HG03342 (cell line): ENCODE results near the gene KIF1B.

ENCODE experiments used
- ATAC-seq: cut with Tn5 transposase; IDR thresholded peaks from one replicate; pipeline ENCODE4 v1.9.1; 2021; ENCODE audit warnings: mild to moderate bottlenecking, moderate library complexity; ENCODE audit not compliant: unreplicated experiment

The KIF1B gene

DNA sequence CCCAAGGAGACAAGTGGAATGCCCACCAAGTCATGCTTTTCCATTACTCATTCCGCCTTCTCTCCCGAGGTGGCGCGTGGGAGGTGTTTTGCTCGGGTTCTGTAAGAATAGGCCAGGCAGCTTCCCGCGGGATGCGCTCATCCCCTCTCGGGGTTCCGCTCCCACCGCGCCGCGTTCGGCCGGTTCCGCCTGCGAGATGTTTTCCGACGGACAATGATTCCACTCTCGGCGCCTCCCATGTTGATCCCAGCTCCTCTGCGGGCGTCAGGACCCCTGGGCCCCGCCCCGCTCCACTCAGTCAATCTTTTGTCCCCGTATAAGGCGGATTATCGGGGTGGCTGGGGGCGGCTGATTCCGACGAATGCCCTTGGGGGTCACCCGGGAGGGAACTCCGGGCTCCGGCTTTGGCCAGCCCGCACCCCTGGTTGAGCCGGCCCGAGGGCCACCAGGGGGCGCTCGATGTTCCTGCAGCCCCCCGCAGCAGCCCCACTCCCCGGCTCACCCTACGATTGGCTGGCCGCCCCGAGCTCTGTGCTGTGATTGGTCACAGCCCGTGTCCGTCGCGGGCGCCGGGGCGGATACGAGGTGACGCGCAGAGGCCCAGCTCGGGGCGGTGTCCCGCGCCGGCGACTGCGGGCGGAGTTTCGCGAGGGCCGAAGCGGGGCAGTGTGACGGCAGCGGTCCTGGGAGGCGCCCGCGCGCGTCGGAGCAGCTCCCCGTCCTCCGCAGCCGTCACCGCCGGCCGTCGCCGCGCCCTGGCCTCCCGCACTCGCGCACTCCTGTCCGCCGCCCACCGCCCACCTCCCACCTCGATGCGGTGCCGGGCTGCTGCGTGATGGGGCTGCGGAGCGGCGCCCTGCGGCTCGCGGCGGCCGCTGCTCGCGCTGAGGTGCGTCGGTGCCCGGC lies at the start of gene KIF1B:
TSS of gene KIF1B (plus strand) at position 666 of the 906 bp plus-strand sequence. CDS start 21,759 bp downstream, outside the sequence.
- peak; percentile 96 for ATAC-seq

DNA sequence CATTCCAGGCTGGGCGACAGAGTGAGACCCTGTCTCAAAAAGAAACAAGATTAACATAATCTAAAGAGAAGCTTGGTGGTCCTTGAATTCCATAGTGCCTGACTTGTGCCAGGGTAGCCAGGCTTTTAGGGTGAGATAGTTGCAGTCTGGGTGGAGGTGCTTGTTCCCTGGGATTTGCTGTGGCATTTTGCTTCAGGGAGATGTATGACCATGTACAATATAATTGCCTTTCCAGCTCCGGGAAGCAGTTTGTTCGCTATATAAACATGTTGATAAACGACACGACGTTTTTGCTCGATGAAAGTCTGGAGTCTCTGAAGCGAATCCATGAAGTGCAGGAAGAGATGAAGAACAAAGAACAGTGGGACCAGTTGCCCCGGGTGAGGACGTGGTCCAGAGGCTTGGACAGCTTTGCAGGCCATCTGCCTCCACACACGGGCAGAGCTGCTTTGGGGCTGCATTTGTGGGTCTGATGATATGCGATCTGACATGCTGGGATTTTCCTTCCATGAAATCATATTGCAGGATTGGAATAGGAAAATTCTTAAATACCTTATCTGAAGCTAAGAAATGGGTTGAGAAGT lies 49.4 kb upstream of the KIF1B start:
- no peak for ATAC-seq

DNA sequence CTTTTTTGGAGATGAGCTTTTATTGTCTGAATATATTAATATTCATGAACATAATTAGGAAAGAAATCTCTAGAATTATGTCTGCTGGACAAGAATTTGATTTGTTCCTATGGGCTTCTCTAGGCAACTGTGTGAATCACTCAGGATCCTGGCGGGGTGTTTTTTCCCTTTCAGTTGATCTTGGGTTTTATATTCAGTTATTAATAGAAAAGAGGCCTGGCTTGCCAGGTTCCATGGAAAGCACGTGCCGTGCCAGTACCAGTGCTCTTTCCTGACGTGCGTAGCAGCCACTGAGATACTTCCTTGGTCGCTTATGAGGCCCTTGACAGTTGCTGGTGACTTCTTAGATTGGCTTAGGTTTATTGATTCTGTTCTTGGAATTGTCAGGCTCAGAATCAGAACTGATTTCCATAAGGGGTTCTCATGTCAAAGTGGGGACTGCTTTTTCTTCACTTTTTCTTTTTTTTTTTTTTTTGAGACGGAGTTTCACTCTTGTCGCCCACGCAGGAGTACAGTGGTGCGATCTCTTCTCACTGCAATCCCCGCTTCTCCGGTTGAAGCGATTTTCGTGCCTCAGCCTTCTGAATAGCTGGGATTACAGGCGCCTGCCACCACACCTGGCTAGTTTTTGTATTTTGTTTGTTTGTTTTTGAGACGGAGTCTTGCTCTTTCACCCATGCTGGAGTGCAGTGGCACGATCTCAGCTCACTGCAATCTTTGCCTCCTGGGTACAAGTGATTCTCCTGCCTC lies 48.7 kb upstream of the KIF1B start:
- no peak for ATAC-seq

GRCh38 chr1:10168912-10169514 lies 41.4 kb upstream of the KIF1B start:
- no peak for ATAC-seq

- no peak for ATAC-seq
These were observed 40.2 kb upstream of the KIF1B start for GRCh38 chr1:10170239-10170574.

DNA sequence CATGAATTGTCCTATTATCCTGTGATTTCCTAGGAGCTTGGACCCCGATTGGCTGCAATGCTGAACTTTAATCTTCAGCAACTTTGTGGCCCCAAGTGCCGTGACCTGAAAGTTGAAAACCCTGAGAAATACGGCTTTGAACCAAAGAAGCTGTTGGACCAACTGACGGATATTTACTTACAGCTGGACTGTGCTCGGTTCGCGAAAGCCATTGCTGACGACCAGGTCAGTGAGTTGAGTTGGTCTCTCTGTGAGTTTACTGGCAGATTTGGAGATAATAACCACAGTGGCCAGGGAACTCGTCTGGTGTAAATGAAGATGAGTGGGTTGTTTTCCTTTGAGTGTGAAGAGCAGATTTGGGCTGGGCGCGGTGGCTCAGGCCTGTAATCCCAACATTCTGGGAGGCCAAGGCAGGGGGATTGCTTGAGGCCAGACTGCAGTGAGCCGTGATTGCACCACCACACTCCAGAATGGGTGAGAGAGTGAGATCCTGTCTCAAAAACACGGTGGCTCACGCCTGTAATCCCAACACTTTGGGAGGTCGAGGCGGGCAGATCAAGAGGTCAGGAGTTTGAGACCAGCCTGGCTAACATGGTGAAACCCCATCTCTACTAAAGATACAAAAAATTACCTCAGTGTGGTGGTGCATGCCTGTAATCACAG lies 39.1 kb upstream of the KIF1B start:
- no peak for ATAC-seq

- ATAC-seq = no peak
These were observed 38.2 kb upstream of the KIF1B start for GRCh38 chr1:10171995-10172669.

- no peak for ATAC-seq
These were observed 36.8 kb upstream of the KIF1B start for GRCh38 chr1:10173582-10173981.

GRCh38 chr1:10177876-10178275 lies 32.5 kb upstream of the KIF1B start:
- no peak for ATAC-seq

- ATAC-seq = no peak
These were observed 31.6 kb upstream of the KIF1B start for GRCh38 chr1:10178597-10179405.

DNA sequence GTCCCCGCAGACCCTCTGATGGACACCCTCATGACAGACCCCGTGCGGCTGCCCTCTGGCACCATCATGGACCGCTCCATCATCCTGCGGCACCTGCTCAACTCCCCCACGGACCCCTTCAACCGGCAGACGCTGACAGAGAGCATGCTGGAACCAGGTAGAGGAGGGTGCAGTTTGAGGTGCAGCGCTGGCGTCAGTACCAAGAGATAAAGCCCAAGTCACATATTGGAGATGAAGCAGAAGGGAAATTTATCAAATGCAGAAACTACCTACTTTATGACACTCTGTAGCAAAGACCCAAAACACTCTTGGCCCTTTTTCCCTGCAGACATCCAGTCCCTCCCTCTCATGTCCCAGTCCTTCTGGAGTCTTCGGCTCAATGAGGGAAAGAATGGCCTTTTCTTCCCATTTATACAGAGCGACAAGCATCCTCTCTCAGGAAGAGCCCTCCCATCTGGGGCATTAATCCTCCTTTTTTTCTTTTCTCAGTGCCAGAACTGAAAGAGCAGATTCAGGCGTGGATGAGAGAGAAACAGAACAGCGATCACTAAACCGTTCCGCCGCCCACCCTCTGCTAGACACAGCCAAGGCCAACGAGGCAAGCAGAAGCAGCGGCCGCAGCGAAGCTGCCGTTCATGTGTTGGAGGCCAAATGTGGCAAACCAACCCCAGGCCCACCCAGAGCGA lies 30.8 kb upstream of the KIF1B start:
- no peak for ATAC-seq

- no peak for ATAC-seq
These were observed 29.2 kb upstream of the KIF1B start for GRCh38 chr1:10181154-10181553.

DNA sequence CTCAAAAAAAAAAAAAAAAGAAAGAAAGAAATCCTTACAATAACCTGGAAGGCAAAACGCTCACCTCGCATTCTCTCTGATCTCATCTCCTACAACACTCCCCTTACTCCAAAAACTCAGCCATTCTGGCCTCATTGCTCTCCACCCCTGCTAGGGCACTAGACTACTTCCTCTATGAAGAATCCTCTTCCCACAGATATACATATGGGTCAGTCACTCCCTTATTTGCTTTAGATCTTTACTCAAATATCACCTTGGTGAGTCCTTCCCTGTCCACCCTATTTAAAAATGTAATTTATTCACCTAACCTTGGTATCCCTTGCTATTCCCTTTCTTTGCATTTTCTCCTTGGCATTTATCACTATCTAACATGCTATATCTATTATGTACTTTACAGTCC lies 24.6 kb upstream of the KIF1B start:
- no peak for ATAC-seq

DNA sequence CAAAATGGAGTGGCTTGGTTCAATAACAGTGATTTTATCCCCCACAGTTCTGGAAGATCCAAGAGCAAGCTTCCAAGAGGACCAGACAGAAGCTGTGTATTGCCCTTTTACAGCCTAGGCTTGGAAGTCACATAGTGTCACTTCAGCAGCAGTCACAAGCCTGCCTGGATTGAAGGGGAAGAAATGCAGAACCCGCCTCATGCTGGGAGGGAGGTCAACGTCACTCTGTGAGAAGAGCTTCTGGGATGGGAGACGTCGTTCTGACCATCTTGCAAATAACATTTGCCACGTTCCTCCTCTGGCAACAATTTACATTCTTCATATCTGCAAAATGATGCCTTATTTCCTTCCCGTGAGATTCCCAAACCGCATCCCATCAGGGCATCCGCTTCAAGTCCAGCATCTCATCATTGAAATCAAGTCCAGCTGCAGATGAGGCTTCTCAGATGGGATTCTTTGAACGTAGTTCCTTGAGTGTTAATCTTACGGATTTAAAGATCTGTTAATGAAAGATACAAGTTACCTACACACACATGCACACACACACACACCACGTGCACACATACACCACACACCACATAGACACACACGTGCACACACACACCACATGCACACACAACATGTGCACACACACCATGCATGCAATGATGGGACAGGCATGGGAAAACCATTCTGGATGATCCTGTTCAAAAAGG lies 23.9 kb upstream of the KIF1B start:
- ATAC-seq = no peak

DNA sequence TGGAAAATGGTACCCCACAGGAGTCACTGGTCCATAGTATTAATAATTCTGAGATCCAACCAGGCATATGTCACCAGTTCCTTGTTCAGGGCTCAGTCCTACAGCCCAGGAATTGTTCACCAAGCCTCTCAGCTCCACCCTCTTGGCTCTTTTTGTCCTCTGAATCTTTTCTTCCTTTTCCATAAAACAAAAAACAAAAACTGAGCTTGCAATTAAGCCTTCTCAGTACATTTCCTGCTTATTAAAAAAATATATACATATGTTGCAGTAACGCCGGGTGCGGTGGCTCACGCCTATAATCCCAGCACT lies 23.4 kb upstream of the KIF1B start:
- no peak for ATAC-seq

- ATAC-seq = no peak
These were observed 22.2 kb upstream of the KIF1B start for GRCh38 chr1:10188133-10188650.

GRCh38 chr1:10189659-10190058 lies 20.7 kb upstream of the KIF1B start:
- no peak for ATAC-seq

DNA sequence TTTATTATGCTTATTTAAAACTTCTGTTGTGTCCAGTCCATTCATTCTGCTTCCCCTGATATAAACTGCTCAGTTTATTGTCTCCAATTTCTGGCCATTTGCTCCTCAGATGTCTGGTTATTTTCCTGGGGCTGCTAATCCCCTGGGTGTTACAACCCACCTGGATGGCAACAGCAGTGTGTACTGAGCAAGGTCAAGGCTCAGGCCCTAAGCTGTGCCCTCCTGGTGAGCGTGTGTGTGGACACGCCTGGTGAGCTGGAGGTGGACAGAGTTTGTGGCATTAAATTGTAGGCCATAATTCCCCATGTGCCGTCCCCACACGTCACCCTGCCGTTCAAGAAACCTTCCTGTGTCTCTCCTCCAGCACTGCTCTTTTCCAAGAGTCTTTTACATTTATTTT lies 18.1 kb upstream of the KIF1B start:
- ATAC-seq = no peak
